UCSD-AML1 (cell line): ENCODE data around the gene CDC42BPA.

Source experiments
- DNase-seq: peaks from one replicate; lab custom pipeline; 2025; ENCODE audit not compliant: unreplicated experiment; lab: John Stamatoyannopoulos, UW

The CDC42BPA gene

DNA sequence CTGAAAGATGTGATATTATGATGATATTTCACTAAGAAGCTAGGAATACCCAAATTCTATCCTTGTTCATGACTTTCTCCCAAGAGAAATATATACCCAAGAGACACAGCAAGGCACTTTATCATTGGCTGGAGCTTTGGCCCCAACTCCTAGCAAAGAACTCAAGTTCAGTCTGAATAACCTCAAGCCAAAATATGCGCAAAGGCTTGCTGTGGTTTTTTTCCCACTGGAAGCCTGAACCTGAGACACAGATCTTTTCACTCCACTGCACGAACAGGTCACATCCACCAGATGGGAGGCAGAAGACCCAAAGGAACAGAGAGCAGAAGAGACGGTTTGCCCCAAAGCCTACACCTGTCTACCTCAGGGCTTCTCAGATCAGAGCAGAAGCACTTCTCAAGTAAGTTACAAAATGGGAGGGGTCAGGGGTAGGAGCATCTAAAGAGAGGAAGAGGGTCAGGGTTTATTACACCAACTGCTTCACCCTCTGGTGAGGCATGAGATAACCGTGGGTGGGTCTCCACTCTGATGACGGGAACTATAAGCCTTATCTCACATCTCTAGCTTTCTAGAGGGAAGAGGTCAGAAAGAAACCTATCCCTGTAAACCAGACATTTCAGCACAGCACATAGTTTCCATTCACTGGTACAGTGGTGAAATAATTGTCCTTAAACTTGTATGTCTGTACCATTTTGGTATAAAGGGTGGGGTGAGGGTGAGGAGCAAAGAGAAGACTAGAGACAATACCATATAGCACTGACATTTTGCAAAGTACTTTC, 17.1 kb upstream of the CDC42BPA start:
- no peak for DNase-seq

DNA sequence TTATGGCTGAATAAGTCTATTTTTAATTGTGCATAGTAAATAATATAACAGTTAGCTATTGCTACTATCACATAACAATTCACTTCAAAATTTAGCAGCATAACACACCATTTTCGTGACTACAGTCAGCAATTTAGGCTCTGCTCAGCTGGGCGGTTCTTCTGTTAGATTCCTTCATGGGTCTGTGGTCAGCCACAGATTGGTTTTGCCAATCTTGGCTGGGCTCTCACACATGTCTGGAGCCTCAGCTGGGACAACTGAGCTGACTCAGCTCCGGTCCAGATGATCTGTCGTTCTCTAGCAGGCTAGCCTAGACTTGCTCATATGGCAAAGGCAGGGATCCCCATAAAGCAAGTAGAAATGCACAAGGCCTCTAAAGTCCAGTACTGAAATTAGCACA, 15.1 kb upstream of the CDC42BPA start:
- no peak for DNase-seq

DNA sequence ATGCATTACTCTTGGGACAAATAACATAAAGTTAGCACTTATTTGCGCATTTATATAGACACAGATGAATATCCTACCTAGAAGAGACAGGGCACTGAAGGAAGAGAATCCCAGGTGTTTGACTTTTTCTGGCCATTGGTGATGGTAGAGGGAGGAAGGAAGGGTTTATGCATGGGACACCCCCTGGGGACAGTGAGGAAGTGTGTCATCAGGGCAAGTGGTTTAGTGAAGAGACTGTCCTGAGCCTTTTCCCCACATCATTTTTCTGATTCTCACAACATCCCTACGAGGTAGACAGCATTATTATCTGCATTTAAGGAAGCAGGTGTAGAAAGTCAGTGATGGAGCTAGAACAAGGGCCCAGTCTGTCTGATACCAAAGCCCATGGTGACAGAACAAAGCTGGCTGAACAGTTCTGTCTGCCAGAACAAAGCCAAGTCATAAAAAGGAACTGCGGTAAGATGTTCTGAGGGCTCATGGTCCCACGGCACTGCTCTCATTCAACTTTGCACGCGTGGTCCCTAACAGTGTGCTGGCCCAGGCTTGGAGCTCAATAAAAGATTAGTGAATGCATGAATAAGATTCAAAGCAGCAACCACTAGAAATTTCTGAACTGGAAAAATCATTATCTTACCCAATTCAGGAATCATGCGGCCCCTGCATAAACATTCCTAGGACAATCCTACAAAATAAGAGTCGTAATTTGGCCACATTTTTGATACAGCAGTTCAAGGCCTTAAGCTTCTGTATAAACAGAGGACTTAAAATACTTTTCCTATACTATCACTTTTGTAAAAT, 12.2 kb upstream of the CDC42BPA start:
- no peak for DNase-seq

- no peak for DNase-seq
Measured at GRCh38 chr1:227328405-227329019, 10.2 kb upstream of the CDC42BPA start.

DNA sequence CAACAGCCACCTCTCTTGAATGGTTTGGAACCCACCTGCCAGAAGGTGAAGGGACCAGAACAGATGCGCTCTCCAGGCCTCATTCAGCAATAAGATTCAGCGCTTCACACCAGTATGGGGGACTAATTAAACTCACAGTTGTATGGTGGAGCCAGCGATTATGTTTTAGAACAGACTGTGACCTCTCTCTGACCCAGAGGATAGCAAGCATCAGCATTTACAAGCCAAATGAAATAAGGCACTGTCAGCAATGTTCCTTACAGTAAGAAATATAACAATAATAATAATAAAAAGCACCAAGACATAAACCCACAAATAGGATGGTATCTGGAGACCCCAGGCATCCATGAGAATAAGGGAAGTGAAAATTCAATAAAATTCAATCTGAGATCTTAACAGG, 6.9 kb upstream of the CDC42BPA start:
- no peak for DNase-seq

- DNase-seq = no peak
Measured at GRCh38 chr1:227323967-227324268, 5.6 kb upstream of the CDC42BPA start.

GRCh38 chr1:227323171-227323966, 5.1 kb upstream of the CDC42BPA start:
- no peak for DNase-seq

- DNase-seq = no peak
Measured at GRCh38 chr1:227322376-227322775, 4.1 kb upstream of the CDC42BPA start.

DNA sequence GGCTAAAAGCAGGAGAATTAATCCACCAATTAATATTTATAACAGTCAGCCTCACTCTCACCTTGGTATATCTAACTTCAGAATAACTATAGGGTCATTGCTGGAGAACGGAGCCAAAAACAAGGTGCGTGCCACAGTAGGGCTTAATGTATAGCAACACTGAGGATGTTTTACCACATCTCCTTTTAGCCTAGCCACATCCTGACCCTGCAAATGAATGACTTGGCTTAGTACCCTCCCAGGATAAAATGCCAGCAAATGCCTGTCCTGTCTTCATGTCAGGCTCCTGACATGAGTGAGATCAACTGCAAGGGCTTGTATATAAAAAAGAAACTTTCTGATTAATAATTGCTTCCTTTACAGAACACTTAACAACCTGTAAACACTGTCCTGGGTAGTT, 2.7 kb upstream of the CDC42BPA start:
- DNase-seq = no peak

DNA sequence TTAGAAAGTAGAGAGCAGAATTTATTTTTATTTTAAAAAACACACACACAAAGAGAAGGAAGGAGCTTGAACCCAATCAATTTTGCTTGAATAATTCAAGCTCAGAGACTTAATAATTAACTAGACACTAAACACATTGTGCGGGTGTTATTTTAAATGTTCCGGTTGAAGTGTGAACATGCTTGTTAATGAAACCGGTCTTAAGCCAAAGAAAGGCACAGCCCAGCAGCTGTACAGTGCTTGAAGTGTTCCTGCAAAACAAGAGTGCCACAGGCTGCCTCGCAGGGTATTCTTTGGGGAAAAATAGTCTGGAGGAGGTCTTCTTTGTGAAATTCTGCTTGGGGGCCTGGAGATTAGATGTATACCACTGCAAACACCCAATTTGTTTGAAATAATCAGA, 2.2 kb upstream of the CDC42BPA start:
- DNase-seq = no peak

- peak; percentile 42 for DNase-seq
Measured at GRCh38 chr1:227318853-227319607, 738 bp upstream of the CDC42BPA start.

- peak; percentile 52 for DNase-seq
Measured at GRCh38 chr1:227317523-227318015, 723 bp downstream of the CDC42BPA start.

DNA sequence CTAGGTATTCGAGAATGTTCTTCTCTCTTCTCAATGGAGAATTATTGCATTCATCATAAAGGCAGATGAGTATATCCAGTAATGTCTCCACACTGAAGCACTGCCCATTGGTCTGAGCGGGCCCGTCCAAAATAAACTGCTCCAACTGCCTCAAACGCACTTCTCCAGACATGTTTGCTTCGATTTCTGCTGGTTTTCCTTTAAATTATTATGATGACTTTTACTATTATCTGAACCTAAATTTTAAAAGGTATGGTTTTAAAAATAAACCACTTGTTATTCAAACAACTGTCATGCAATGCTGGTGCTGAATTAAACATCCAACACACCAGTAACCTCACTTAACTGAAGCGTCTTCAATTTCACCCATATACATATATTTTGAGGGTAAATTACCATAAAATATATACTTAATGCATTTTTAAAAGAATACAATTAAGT, 1.3 kb downstream of the CDC42BPA start:
- DNase-seq = no peak

DNA sequence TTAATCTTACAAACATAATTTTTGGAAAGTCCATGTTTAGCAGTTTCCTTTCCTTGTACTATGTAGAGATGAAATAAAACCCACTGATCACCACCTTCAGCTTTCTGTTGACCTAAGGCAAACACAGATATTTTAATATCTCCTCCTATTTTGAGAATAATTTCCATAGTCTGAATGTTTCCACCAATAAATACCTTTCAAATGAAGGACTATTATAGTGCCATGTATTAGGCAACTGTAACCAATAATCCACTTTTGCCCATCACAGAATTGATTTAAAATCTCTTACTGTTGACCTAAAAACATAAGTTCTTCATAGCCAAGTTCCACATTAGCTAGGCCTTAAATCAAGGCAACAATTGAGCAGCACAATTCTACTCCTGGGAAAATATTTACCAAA, 1.8 kb downstream of the CDC42BPA start:
- DNase-seq = no peak

DNA sequence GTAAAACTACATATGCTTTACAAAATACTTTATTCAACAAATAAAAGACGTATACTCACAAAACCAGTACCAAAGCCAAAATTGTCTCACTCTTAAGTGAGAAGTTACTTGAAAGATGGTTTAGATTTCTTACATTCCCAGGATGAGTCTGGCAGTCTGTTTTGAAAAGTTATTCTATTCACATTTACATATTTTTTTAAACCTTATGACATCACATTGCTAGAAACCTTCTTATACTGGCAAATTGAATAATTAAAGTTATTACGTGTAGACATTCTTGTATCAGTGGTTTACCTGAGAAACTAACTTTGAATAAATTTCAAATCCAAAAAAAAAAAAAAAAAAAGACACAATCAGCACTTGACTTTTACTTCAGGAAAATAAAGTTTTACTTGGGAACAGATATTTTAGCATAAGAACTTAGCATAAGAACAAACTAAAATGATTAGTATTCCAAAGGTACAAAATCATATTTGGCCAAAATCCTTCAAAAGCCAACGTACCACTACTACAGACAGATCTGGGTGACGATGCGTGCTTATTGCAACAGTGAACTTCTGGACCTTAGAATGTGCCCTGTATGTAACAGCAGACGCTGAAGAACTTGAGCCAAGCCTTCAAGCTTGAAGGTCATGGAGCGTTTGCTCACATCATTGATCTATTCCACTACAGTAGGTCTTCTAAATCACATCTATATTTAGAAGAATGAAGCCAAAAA, 2.5 kb downstream of the CDC42BPA start:
- no peak for DNase-seq

DNA sequence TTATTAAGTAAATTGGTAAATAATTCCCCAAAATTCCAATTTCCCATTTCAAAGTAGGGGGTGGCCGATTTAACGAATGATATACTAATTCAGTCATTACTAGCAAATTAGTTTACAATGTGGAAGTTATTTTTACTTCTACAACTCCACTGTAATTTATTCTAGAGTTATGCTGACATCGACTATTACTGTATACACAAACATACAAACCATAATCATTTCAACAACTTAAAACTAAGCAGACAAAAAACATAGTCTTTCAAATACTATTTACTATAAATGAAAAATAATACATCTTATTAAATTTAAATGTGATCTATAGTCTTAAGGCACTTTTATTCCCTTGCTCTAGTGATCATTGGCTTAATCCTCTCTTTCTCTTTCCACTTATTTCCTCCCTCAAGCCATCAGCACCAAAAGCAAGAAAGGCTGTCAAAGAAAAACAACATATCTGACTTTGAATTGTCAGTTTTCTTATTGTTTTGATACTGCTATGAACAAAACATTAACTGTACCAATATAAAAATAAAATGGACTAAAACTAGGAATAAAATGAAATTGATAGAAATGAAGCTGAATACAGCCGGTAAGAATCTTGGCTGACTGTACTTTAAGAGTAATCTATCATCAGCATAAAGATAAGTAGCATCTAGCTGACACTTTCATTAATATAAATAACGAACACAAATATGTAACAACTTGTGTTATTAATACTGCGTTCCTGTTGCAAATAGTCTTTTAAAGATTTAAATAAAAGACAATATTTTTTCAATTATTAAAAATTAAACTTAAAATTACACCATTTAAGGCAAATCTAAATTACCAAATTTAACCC, 4.1 kb downstream of the CDC42BPA start:
- DNase-seq = no peak

GRCh38 chr1:227312361-227313025, 5.8 kb downstream of the CDC42BPA start:
- no peak for DNase-seq

DNA sequence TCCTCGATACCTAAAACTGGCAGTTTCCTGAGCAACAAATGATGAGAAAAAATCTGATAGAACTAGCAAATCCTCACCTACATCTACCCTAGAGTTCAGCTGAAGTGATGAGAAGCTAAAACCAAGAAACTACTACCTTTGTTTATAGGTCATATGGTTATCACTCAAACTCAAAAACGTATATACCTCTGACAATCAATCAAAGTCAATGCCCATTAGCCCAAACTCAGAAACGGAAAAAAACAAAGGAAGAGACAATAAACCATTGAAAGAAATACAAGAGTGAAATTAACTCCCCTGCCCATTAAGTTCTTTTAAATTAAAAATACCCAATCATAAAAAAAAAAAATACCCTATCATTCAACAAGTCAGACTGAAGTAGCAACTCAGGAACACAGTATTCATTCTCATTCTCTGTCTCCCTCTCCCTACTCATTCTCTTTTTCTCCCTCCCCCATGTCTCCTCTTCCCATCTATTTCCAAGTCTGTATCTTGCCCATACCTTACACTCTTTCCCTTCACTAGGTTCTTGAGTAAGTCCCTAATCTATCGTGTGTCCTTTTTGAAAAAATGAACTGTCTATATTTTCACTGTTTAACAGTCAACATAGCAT, 6.8 kb downstream of the CDC42BPA start:
- no peak for DNase-seq
